SK-N-SH treated with all-trans-retinoic acid at 6 μM for 48 hours (cell line): ENCODE results near the gene NKX1-2.

Experiments
- GLIS3 ChIP-seq: fragments of 250-450 bp; sonication (Bioruptor Pico); IDR thresholded peaks from 2 replicates; pipeline ENCODE4 v1.5.0; 2020; ENCODE audit warnings: mild to moderate bottlenecking, moderate library complexity
- ISL1 ChIP-seq: fragments of 250-450 bp; sonication (Bioruptor Pico); IDR thresholded peaks from 2 replicates; pipeline ENCODE4 v2.1.2; 2022; ENCODE audit warnings: mild to moderate bottlenecking, moderate library complexity
- RARB ChIP-seq: fragments of 250-450 bp; sonication (Bioruptor Pico); IDR thresholded peaks from 2 replicates; pipeline ENCODE4 v1.8.0; 2021; ENCODE audit warnings: mild to moderate bottlenecking, moderate library complexity
- TCF4 ChIP-seq: fragments of 250-450 bp; sonication (Bioruptor Pico); IDR thresholded peaks from 2 replicates; pipeline ENCODE4 v1.8.0; 2021; ENCODE audit warnings: mild to moderate bottlenecking, moderate library complexity, borderline replicate concordance
- ZFP30 ChIP-seq: fragments of 450-650 bp; formaldehyde crosslinking; IDR thresholded peaks from 2 replicates; pipeline ENCODE4 v1.5.0; 2022; ENCODE audit warnings: mild to moderate bottlenecking, moderate library complexity
- TF ChIP-seq, protein P1 (sequence below): fragments of 250-450 bp; sonication (Bioruptor Pico); IDR thresholded peaks from 2 replicates; pipeline ENCODE4 v1.5.0; 2020; ENCODE audit warnings: mild to moderate bottlenecking, moderate library complexity
- TF ChIP-seq, protein P2 (sequence below): fragments of 250-450 bp; sonication (Bioruptor Pico); IDR thresholded peaks from 2 replicates; pipeline ENCODE4 v1.8.0; 2020; ENCODE audit warnings: mild to moderate bottlenecking, moderate library complexity, borderline replicate concordance

DNA sequence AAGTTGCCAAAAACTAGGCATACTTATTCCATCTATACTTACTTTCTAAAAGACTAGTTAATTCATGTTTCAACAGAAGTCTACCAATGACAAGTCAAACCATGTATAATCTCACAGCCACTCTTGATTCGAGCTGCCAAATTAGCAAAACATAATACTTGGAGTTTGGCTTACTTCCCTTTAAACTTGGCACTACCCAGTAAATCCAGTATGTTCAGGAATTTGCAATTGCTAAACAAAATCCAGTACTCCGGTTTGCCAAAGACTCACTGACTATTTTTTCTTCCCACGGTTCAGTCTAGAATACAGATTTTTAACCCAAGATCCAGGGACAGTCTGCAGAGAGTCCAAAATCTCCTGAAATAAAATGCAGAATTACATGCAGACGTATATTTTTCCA lies 35.8 kb downstream of the NKX1-2 start:
- TF ChIP-seq GLIS3 (CRISPR knock-in tag) (no peak), ISL1 (CRISPR knock-in tag) (no peak), ZFP30 (no peak), TCF4 (no peak), RARB (CRISPR knock-in tag) (no peak)
- TF ChIP-seq, protein P1, sequence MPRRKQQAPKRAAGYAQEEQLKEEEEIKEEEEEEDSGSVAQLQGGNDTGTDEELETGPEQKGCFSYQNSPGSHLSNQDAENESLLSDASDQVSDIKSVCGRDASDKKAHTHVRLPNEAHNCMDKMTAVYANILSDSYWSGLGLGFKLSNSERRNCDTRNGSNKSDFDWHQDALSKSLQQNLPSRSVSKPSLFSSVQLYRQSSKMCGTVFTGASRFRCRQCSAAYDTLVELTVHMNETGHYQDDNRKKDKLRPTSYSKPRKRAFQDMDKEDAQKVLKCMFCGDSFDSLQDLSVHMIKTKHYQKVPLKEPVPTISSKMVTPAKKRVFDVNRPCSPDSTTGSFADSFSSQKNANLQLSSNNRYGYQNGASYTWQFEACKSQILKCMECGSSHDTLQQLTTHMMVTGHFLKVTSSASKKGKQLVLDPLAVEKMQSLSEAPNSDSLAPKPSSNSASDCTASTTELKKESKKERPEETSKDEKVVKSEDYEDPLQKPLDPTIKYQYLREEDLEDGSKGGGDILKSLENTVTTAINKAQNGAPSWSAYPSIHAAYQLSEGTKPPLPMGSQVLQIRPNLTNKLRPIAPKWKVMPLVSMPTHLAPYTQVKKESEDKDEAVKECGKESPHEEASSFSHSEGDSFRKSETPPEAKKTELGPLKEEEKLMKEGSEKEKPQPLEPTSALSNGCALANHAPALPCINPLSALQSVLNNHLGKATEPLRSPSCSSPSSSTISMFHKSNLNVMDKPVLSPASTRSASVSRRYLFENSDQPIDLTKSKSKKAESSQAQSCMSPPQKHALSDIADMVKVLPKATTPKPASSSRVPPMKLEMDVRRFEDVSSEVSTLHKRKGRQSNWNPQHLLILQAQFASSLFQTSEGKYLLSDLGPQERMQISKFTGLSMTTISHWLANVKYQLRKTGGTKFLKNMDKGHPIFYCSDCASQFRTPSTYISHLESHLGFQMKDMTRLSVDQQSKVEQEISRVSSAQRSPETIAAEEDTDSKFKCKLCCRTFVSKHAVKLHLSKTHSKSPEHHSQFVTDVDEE (CRISPR knock-in tag): no peak
- TF ChIP-seq, protein P2, sequence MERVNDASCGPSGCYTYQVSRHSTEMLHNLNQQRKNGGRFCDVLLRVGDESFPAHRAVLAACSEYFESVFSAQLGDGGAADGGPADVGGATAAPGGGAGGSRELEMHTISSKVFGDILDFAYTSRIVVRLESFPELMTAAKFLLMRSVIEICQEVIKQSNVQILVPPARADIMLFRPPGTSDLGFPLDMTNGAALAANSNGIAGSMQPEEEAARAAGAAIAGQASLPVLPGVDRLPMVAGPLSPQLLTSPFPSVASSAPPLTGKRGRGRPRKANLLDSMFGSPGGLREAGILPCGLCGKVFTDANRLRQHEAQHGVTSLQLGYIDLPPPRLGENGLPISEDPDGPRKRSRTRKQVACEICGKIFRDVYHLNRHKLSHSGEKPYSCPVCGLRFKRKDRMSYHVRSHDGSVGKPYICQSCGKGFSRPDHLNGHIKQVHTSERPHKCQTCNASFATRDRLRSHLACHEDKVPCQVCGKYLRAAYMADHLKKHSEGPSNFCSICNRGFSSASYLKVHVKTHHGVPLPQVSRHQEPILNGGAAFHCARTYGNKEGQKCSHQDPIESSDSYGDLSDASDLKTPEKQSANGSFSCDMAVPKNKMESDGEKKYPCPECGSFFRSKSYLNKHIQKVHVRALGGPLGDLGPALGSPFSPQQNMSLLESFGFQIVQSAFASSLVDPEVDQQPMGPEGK (CRISPR knock-in tag): no peak
